Measurements from ENCODE around the gene NR1H4.

DNA sequence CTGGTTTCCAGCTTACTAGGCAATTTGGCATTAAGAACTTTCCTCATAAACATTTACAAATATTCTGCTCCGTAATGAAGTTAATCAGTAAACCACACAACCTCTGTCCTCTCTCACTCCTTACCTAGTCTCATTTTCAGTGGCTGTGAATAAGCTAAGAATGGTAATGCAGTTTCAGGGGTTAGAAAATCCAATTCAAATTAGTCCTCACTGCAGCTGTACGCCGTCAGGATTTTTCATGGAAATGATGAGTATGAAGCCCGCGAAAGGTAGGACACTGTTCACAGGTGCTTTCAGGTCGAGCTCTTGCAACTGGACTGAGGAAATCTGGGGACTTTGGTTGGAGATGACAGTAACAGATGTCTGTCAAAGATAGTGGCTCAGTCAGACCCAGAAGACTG, 29.6 kb downstream of the NR1H4 start:
- TF ChIP-seq, protein P1, sequence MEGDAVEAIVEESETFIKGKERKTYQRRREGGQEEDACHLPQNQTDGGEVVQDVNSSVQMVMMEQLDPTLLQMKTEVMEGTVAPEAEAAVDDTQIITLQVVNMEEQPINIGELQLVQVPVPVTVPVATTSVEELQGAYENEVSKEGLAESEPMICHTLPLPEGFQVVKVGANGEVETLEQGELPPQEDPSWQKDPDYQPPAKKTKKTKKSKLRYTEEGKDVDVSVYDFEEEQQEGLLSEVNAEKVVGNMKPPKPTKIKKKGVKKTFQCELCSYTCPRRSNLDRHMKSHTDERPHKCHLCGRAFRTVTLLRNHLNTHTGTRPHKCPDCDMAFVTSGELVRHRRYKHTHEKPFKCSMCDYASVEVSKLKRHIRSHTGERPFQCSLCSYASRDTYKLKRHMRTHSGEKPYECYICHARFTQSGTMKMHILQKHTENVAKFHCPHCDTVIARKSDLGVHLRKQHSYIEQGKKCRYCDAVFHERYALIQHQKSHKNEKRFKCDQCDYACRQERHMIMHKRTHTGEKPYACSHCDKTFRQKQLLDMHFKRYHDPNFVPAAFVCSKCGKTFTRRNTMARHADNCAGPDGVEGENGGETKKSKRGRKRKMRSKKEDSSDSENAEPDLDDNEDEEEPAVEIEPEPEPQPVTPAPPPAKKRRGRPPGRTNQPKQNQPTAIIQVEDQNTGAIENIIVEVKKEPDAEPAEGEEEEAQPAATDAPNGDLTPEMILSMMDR (IDR thresholded peaks at IDR 0.05) = no peak
- no peak for TF ChIP-seq POLR2A (IDR thresholded peaks at IDR 0.05)

Measured in breast epithelium (tissue), 3 donors.